HCEC 1CT (cell line): Measurements from ENCODE around the gene HCK.

Experiments used
- DNase-seq: peaks from one replicate; pipeline ENCODE4 v3.0.0-alpha.2; 2017

The HCK gene

GRCh38 chr20:32132911-32133549 is 81.0 kb downstream of the HCK start:
- DNase-seq, result no peak

GRCh38 chr20:32134026-32134425 is 82.0 kb downstream of the HCK start:
- DNase-seq, result no peak

GRCh38 chr20:32135983-32136515 is 84.0 kb downstream of the HCK start:
- DNase-seq, result no peak

GRCh38 chr20:32138921-32139320 is 86.9 kb downstream of the HCK start:
- no peak for DNase-seq

- DNase-seq, result no peak
Measured at GRCh38 chr20:32139947-32140346, 87.9 kb downstream of the HCK start.

- no peak for DNase-seq
Measured at GRCh38 chr20:32140603-32141002, 88.6 kb downstream of the HCK start.

- no peak for DNase-seq
Measured at GRCh38 chr20:32141465-32141980, 89.5 kb downstream of the HCK start.

GRCh38 chr20:32142088-32142487 is 90.0 kb downstream of the HCK start:
- DNase-seq, result no peak

GRCh38 chr20:32142991-32143390 is 90.9 kb downstream of the HCK start:
- no peak for DNase-seq

GRCh38 chr20:32144898-32145662 is 93.0 kb downstream of the HCK start:
- no peak for DNase-seq

GRCh38 chr20:32149566-32150170 is 97.6 kb downstream of the HCK start:
- DNase-seq, result no peak

GRCh38 chr20:32150291-32150848 is 98.3 kb downstream of the HCK start:
- DNase-seq, result no peak
